ENCODE data around the gene JADE2.

DNA sequence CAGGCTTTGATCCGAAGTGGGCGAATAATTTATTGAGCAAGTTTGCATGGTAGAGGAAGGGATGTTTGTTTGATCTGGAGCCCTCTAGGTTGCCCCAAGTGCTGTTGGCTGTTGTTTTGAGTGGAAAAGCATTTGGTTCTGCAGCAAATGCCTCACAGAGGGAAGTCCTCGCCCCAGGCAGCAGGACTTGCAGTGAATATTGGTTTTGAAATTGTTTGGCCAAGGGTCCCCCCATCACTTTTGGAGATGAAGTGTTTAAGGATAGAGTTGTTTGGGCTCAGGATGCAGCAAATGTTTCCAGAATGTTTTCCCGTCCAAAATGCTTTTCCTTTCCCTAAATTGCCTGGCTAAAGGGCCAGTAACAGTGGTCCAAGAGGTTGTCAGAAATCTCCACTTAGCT lies 3.1 kb downstream of the JADE2 start:
- TF ChIP-seq CEBPB (IDR thresholded peaks at IDR 0.05) (no peak), TCF12 (IDR thresholded peaks at IDR 0.05; ENCODE audit: low read depth) (no peak), RAD21 (IDR thresholded peaks at IDR 0.05; ENCODE audit: low read depth) (no peak), CREB1 (IDR thresholded peaks at IDR 0.05; ENCODE audit: low read depth) (no peak), NFIC (IDR thresholded peaks at IDR 0.05) (no peak), EP300 (IDR thresholded peaks at IDR 0.05; ENCODE audit: borderline replicate concordance) (no peak)
- TF ChIP-seq, protein P1, sequence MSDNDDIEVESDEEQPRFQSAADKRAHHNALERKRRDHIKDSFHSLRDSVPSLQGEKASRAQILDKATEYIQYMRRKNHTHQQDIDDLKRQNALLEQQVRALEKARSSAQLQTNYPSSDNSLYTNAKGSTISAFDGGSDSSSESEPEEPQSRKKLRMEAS (IDR thresholded peaks at IDR 0.05): no peak
- TF ChIP-seq, protein P2, sequence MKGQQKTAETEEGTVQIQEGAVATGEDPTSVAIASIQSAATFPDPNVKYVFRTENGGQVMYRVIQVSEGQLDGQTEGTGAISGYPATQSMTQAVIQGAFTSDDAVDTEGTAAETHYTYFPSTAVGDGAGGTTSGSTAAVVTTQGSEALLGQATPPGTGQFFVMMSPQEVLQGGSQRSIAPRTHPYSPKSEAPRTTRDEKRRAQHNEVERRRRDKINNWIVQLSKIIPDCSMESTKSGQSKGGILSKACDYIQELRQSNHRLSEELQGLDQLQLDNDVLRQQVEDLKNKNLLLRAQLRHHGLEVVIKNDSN (IDR thresholded peaks at IDR 0.05): no peak

Measured in Ishikawa (cell line).